GM21786 (cell line): ENCODE results near the gene FLNC.
A peak's percentile ranks its signal among the peaks of the same experiment; 100 is the strongest.

Experiments
- ATAC-seq: cut with Tn5 transposase; IDR thresholded peaks from one replicate; pipeline ENCODE4 v1.9.1; 2021; ENCODE audit not compliant: unreplicated experiment

The FLNC gene

DNA sequence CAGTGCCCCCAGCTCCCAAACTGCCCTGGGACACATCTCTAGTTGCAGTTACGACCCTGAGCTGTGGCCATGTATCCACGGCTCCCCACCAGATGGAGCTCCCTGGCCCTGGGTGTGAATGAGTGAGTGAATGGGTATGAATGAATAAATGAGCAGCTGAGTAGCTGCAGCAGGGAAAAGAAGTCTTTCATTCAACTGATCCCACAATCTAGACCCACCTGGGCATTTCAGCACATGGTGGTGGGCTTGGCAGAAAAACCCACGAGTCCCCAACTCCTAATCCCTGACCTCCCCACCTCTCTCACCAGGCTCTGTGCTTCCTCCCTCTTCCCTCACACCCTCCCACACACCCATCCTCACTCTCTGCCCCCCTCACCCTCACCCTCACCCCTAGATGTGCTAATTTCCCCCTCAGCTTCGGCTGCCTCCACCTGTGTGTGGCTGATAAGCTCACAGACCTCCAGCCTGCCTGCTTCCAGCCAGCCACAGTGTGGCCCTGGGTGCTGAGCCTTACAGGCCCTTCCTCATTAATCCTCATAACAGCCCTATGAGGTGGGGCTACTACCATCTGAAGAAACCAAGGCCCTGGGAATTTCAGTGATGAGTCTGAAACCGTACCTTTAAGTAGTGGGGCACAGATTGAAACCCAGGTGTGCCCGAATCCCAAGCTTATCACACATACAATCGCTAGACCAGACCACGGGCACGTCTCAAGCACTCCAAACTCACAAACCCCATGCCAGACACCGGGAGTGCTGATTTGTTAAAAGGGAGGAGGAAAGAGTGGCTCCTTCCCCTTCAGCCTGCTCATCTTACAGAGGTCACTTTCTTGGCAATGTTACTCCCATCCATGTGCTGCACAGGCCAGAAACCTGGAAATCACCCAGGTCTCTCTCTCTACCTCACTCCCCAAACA lies 30.2 kb downstream of the FLNC start:
- ATAC-seq = no peak

GRCh38 chr7:128861957-128862570 lies 31.9 kb downstream of the FLNC start:
- no peak for ATAC-seq

GRCh38 chr7:128862571-128863432 lies 32.6 kb downstream of the FLNC start, which contains the start of gene ATP6V1F:
Gene ATP6V1F, plus strand, starts transcription at chr7:128862856. Its CDS starts 49 bp downstream, at chr7:128862905.
- ATAC-seq = peak; percentile 87

- peak; percentile 39 for ATAC-seq
Observed at GRCh38 chr7:128863433-128863989, 33.3 kb downstream of the FLNC start.

GRCh38 chr7:128865303-128865702 lies 35.1 kb downstream of the FLNC start:
- ATAC-seq = no peak

DNA sequence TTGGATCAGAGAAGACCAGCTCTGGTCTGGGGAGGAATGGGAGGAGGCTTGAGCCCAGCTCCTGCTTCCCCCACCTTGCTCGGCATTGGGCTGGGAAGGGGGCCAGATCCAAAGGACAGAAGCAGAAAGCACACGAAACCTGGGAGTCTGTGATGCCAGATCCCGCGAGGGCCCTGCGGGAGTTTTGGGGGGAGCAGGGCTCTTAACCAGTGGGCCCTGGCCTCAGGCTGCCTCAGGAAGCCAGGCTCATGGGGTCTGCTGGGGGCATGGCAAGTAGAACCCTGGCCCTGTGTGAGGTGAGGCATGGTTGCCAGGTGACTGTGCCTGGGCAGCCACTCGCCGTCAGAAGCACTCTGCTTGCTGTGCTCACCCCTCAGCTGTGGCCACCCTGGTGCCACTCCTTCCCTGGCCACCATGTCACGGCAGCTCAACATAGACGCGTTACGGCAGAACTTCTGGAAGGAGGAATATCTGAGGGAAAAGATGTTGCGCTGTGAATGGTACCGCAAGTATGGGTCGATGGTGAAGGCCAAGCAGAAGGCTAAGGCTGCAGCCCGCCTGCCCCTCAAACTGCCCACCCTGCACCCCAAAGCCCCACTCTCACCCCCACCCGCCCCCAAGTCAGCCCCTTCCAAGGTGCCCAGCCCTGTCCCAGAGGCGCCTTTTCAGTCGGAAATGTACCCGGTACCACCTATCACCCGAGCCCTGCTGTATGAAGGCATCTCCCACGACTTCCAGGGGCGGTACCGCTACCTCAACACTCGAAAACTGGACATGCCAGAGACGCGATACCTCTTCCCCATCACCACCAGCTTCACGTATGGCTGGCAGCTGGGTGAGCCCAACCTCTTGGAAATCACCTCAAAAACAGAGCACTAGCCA lies 36.0 kb downstream of the FLNC start:
- ATAC-seq = no peak

GRCh38 chr7:128867241-128867640 lies 37.0 kb downstream of the FLNC start:
- no peak for ATAC-seq

DNA sequence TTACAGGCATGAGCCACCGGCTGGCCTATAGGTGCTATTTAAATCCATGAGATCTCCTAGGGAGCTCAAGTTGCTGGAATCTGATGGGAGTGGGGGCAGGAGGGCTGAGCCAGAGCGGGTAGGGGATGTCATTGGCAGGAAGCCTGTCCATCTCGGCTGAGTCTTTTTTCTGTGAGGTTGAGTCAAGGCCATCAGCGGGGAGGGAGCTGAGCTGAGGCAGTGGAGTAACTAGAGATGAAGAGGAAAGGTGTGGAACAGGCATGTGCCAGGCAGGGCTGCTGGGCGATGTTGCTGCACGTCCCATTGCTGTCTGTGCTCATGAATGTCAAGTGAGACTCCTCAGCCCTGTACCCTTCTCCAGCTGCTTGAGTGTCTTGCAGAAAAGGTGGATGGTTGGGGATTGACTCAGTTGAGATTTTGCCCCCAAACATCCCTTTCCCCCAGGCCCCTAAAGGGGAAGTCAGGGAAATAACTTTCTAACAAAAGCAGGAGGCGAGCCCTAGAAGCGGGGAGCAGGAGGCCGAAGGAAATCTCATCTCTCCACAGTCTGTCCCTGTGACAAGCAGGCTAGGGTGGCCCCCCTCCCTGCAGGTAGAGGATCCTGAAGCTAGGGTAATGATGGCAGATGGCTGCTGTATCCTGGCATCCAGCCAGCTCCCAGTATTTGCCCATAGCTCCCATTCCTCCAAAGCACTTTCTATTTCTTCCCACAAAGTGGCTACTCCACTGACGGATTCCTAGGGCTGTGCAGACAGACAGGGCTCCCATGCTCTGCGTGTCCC lies 37.8 kb downstream of the FLNC start:
- no peak for ATAC-seq

DNA sequence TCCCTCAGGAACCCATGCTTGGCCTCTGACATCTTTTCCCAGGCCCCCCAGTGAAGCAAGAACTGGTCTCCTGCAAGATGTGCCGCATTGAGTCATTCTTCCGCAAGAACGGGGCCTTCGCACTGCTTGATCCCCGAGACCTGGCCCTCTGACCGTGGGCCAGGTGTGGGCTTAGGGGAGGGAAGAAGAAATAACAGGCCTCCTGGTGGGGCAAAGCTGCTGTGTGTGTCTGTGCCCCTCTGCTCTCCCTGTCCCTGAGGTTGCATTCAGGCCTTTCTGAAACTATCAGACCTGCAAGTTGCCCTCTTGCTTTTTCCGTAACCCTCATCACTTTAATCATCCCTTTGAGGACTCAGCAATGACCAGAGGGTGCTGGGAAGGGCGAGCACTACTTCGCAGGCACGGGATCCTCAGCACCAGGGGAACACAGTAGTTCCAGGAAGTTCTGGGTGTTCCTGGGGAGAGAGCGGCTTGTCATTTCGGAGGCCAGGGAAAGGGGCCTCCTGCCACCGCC lies 38.5 kb downstream of the FLNC start:
- ATAC-seq = no peak

DNA sequence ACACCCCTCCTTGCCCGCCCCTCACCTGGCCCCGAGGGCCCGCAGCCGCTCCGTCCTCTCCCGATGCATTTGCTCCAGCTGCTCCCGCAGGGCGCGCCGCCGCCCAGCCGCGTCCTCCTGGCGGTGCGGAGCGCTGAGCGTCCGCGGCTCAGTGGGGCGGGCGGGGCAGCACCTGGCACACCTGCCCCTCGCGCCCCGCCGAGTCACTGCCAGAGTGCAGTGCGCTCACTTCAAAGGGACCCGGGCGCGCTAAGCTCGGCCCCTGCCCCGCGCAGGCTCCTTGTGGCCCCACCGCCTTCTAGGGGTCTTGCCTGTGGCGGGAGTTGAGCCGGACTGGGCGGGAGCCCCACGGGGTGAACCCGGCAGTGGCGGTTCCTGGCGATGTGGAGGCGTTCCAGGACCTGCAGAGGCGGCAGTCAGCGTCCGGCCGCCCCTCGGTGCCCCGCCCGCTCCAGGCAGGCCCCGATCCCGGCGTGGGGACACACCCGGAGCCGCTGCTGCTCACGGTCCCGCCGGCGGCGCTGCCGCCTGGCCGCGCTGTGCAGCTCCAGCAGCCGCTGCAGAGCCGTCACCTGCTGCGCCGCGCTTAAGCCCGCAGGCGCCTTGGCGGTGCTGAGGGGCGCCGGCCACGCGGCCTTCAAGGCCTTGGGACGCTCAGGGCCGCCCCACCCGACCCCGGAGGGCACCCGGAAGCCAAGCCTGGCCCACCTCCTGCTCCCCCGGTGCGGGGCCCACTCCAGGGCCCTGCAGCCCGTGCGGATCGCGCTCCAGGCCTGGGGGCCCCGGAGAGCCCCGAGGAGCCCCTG lies 39.1 kb downstream of the FLNC start:
- ATAC-seq = no peak

DNA sequence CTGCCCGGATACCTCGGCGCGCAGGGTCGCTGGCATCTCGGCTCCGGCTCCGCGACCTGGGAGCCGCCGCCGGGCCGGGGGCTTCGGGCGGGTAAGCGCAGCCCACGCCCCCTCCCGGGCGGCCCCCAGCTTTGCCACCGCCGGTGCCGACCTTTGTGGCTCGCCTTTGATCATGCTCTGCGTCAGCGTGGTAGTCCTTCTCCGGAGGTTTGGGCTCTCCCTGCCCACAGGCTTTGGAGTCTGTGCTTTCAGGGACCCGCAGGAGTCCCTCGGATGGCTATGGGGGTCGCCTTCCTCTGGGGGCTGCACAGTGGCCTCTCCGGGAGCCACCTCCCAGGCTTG lies 39.7 kb downstream of the FLNC start:
- no peak for ATAC-seq

DNA sequence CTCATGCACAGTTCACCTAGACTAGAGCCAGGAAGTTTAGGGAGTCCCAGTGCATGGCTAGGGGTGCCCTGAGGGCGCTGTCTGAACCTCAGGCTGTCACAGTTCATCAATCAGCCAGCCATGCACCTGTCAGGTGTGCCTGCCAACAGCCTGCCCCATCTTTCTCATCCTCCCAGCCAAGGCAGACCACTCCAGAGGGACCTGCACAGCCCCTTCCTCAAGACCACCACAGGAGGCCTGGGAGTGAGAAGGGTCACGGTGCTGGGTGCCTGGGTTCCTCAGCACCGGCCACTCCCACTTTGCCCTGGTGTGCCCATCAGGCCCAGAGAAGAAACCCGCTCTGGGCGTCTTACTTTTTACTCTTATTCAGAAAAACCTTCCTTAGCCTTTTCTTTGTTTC lies 40.8 kb downstream of the FLNC start:
- no peak for ATAC-seq

GRCh38 chr7:128872394-128872824 lies 42.2 kb downstream of the FLNC start:
- no peak for ATAC-seq

DNA sequence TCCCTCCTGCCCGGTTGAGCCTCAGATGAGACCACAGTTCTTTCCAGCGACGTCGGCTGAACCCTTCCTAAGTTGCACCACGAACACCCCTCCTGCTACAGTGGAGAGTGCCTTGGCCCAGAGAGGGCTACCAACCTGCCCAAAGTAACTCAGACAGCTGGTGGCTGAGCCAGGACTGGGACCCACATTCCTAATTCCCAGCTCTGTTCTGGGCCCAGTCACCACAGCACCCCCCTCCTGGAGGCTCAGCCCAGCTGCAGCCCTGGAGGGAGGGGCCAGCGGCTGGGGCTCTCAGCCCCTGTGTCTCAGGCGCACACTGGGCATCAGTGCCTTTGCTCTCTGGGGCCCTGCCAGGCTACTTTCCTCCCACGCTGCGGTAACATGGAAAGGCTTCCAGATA lies 43.0 kb downstream of the FLNC start:
- no peak for ATAC-seq

DNA sequence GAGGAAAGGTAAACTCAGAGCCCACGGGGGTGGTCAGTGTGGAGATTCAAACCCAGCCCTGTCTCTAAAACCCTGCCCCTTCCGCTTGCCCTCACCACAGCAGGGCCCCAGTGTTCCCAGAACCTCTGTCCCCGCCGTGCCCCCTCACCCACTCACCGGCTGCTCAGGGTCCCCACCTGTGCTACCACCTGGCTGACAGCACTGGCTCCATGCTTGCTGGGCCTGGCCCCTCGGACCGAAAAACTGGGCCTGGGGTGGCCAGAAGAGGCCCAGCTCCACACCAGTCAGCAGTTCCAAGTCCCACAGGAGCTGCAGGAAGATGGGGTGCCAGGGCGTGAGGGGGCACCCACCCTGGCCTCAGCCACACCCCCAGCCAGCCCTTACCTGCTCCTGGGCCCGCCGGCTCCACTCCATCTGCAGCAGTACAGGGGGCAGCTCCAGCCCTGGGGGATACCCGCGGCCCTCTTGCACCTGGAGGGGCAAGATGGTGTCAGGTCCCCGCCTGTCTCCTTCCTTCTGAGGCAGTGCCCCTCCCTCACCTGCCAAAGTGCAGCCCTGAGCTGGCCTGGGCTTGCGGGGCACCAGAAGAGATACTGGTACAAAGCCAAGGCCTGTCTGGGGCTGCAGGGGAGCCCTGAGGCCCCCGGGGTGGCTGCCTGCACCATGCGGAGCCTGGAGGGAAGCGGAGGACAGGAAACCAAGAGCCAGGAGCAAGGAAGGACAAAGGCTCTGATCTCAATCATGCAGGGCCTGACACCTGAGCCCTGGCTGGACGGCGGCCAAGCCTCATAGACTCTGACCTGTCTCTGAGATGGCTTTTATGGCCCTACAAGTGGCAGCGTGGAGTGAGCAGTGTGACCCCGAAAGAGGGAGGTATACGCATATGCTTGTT lies 44.2 kb downstream of the FLNC start:
- ATAC-seq = no peak

DNA sequence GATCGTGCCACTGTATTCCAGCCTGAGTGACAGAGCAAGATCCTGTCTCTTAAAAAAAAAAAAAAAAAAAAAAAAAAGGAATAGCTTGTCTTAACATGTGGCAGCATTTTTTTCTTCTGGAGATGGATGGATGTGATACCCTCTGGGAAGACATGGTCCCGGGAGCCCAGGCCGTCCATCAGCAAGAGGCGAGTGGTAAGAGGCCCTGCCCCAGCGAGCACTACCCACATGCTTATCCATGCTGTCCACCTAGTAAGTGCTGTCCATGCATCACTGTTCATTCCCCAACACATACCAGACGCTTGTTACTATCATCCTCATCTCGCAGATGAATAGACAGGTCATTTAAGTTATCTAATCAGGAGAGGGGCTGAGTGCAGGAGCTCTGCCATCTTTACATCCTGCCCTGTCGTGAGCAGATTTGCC lies 45.3 kb downstream of the FLNC start:
- no peak for ATAC-seq

DNA sequence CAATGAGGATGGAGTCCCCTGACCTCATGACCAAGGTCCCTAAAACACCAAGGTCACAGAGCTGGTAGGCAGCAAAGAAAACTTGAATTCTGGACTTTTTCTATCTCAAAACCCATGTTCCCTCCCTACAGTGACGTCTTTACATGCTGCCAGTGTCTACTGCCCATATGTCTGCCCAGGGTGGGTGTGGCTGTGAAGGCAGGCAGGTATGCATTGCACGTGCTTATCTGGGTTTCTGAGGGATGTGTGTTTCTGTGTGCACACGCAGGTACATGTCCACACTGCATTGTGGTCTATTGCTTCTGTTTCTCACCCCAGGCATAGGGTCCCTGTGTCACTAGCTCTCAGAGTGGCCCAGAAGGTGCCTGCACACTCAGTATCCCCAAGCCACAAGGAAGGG lies 45.9 kb downstream of the FLNC start:
- ATAC-seq = no peak
